Body of pancreas (tissue), 4 donors: ENCODE data around the gene WDR75.

ENCODE experiments used
- CTCF ChIP-seq, 7 experiments: fragments of 450-650 bp in 4 of 7; fragments of 200-600 bp in 3 of 7; sonication (generic) in 3 of 7; IDR thresholded peaks; one replicate each; pipeline ENCODE4 v1.5.1; 2016 to 2019; ENCODE audit warnings: antibody characterized with exemption in 7 of 7
- POLR2A ChIP-seq, 3 donors: fragments of 450-650 bp; IDR thresholded peaks; one replicate each; pipeline ENCODE4 v1.6.1; 2016; ENCODE audit warnings: antibody characterized with exemption in 3 of 3, mild to moderate bottlenecking in 2 of 3

GRCh38 chr2:189502714-189503113 is 61.4 kb downstream of the WDR75 start:
- no peak for TF ChIP-seq CTCF (IDR thresholded peaks at IDR 0.05)
- TF ChIP-seq POLR2A (IDR thresholded peaks at IDR 0.05), result no peak
